ENCODE results near the gene LRRC8B.

The LRRC8B gene

DNA sequence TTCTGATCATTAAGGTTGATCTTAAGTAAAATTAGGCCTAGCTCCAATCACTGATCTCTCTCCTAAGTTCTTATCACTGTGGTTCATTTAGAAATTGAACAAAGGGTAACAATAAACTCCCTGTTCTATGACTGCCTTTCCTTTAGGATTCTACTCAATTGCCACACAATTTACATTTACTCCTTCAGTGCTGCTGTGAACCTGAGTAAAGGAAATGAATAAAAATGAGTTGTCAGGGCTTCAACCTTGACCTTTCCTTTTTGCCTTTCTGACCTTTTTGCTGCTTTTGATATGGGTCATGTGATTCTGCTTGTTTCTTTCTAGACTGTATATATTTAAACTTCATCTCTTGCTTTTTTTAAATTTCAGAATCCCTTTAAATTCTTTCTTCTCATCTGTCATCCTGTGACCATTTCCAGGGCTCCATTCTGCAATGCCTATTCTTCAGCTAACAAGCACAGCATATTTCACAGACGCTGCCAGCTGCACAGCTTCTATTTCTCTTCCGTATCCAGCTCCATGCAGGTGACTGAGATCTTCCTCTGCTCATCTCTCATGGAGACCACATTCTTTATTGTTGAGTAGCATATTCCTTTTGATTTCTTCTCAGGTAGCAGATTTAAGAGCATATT lies 3.2 kb downstream of the LRRC8B start:
- Histone ChIP-seq H3K36me3 (ENCODE audit: insufficient read depth, low read length) (no peaks in the 10 kb centered on the region), H3K9me3 (replicated peaks; ENCODE audit: low read length) (no peaks in the 10 kb centered on the region), H3K4me2 (ENCODE audit: low read length) (no peak overlapping the region), H3K9ac (ENCODE audit: low read depth, low read length) (no peak overlapping the region), H3K4me1 (ENCODE audit: control insufficient read depth, insufficient read depth, low read length) (peaks cover 7% of the 10 kb centered on the region), H3K4me3 (ENCODE audit: low read length) (no peak overlapping the region), H3K27me3 (ENCODE audit: control insufficient read depth, insufficient read depth, low read length) (no peaks in the 10 kb centered on the region)

DNA sequence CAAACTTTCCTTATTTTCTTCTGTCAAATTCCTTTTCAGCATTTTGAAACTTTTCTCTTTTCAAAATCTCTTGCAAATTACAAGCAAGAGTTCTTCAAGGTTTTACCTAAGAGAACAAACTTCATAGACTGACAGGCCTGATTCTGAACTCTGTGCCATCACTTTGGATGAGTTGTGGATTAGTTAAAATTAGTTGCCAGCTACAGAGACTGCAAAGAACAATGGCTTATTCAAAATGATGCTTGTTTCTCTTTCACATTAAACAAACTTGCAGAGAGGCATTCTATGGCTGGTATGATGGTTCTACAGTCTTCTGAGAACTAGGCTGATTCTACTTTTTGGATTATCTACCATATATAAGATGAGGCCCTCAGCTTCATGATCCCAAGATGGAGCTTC lies 3.8 kb downstream of the LRRC8B start:
- H3K4me3 ChIP-seq (ENCODE audit: low read length) = no peak overlapping the region
- H3K9ac ChIP-seq (ENCODE audit: low read depth, low read length) = no peak overlapping the region
- no peaks in the 10 kb centered on the region for H3K9me3 ChIP-seq (replicated peaks; ENCODE audit: low read length)
- no peak overlapping the region for H3K4me2 ChIP-seq (ENCODE audit: low read length)
- H3K36me3 ChIP-seq (ENCODE audit: insufficient read depth, low read length) = no peaks in the 10 kb centered on the region
- H3K27me3 ChIP-seq (ENCODE audit: control insufficient read depth, insufficient read depth, low read length) = no peaks in the 10 kb centered on the region
- peaks cover 7% of the 10 kb centered on the region for H3K4me1 ChIP-seq (ENCODE audit: control insufficient read depth, insufficient read depth, low read length)

DNA sequence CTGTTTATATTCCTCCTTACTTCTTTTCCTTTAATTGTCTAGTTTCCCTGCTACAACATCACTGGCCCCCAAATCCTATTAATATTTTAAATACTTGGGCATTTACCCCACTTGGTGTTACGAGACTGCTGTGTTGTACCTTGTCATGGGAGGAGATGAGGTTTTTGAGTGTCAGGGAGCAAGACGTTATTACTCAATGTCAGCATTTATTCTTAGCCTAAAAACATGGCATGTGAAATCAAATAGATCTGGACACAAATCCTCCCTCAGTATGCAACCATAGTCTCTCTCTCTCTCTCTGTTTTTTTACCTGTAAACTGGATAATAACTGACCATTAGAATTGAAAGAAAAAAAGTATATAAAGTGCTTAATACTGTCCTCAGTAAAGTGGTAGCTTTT lies 4.6 kb downstream of the LRRC8B start:
- peaks cover 1% of the 10 kb centered on the region for H3K4me1 ChIP-seq (ENCODE audit: control insufficient read depth, insufficient read depth, low read length)
- H3K4me2 ChIP-seq (ENCODE audit: low read length) = no peak overlapping the region
- H3K27me3 ChIP-seq (ENCODE audit: control insufficient read depth, insufficient read depth, low read length) = no peaks in the 10 kb centered on the region
- H3K36me3 ChIP-seq (ENCODE audit: insufficient read depth, low read length) = no peaks in the 10 kb centered on the region
- H3K9me3 ChIP-seq (replicated peaks; ENCODE audit: low read length) = no peaks in the 10 kb centered on the region
- no peak overlapping the region for H3K9ac ChIP-seq (ENCODE audit: low read depth, low read length)
- no peak overlapping the region for H3K4me3 ChIP-seq (ENCODE audit: low read length)

DNA sequence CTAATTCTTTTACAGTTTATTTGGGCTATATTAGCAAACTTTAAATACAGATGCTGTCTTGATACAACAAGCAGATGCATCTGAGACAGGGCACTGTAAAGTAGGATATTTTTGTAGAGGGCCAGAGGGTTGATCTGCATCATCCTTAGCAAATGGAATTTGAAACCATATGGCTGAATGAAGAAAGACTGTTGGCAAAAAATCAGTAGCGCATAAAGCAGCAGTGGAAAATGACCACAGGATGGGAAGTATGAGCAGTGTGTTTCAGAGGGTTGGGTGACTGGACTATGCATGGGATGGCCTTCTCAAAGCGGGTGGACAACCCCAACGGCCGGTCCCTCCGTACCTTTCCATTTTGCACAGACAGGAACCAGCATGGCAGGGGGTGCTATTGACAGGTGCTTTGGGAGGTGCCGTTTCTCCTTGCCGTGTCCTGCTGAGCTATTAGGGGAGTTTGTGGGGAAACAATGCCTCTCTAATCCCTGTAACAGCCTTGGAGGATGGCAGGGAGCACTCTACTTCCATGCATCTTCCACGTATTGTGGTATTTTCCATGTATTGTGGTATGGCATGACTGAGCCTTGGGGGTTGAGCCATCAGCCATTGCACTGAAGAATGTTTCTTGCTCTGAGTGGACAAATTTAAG lies 5.9 kb downstream of the LRRC8B start:
- Histone ChIP-seq H3K4me1 (ENCODE audit: control insufficient read depth, insufficient read depth, low read length) (no peaks in the 10 kb centered on the region), H3K4me2 (ENCODE audit: low read length) (no peak overlapping the region), H3K9me3 (replicated peaks; ENCODE audit: low read length) (no peaks in the 10 kb centered on the region), H3K9ac (ENCODE audit: low read depth, low read length) (no peak overlapping the region), H3K4me3 (ENCODE audit: low read length) (no peak overlapping the region), H3K27me3 (ENCODE audit: control insufficient read depth, insufficient read depth, low read length) (no peaks in the 10 kb centered on the region), H3K36me3 (ENCODE audit: insufficient read depth, low read length) (no peaks in the 10 kb centered on the region)

DNA sequence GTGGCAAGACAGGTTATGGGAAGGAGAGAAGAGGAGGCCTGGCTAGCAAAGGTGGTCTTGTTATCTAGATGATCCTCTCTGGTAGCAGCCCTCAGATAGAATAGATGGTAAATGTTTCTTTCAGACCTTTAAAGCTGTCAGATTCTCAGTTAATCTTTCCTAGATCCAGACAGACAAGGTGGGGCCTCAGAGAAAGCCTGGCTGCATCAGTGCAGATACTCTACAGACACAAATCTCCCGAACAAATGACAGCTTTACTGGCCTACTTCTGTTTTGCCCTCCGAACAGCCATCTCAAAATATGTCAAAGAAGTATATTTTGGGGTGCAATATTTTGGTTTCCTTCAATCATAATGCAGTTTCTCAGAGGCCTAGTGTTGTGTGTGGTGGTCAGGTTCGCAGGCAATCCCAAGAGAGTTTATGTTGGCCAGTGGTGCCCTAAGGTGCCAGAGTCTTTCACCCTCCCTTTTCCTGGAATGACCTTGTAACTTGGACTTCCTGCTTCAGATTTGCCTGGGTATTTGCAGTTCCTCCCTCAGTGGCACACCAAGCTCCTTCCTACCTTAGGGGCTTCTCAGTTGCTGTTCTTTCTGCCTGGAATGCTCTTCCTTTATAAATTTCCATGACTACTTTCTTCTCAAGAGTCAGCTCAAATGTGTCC lies 7.0 kb downstream of the LRRC8B start:
- Histone ChIP-seq H3K9me3 (replicated peaks; ENCODE audit: low read length) (no peaks in the 10 kb centered on the region), H3K9ac (ENCODE audit: low read depth, low read length) (no peak overlapping the region), H3K27me3 (ENCODE audit: control insufficient read depth, insufficient read depth, low read length) (no peaks in the 10 kb centered on the region), H3K4me1 (ENCODE audit: control insufficient read depth, insufficient read depth, low read length) (no peaks in the 10 kb centered on the region), H3K36me3 (ENCODE audit: insufficient read depth, low read length) (no peaks in the 10 kb centered on the region), H3K4me3 (ENCODE audit: low read length) (no peak overlapping the region), H3K4me2 (ENCODE audit: low read length) (no peak overlapping the region)

DNA sequence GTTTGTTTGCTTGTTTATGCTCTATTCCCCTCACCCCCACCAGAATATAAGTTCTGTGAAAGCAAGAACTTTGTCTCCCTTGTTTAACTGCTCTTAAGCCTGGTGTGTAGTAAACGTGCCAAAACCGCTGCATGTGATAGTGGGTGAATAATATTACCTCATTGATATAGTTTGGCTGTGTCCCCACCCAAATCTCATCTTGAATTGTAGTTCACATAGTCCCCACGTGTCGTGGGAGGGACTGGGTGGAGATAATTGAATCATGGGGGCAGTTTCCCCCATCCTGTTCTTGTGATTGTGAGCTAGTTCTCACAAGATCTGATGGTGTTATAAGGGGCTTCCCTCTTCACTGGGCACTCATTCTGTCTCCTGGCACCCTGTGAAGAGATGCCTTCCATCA lies 7.6 kb downstream of the LRRC8B start:
- no peak overlapping the region for H3K4me2 ChIP-seq (ENCODE audit: low read length)
- no peaks in the 10 kb centered on the region for H3K27me3 ChIP-seq (ENCODE audit: control insufficient read depth, insufficient read depth, low read length)
- no peaks in the 10 kb centered on the region for H3K9me3 ChIP-seq (replicated peaks; ENCODE audit: low read length)
- no peak overlapping the region for H3K4me3 ChIP-seq (ENCODE audit: low read length)
- H3K4me1 ChIP-seq (ENCODE audit: control insufficient read depth, insufficient read depth, low read length) = no peaks in the 10 kb centered on the region
- H3K9ac ChIP-seq (ENCODE audit: low read depth, low read length) = no peak overlapping the region
- no peaks in the 10 kb centered on the region for H3K36me3 ChIP-seq (ENCODE audit: insufficient read depth, low read length)

DNA sequence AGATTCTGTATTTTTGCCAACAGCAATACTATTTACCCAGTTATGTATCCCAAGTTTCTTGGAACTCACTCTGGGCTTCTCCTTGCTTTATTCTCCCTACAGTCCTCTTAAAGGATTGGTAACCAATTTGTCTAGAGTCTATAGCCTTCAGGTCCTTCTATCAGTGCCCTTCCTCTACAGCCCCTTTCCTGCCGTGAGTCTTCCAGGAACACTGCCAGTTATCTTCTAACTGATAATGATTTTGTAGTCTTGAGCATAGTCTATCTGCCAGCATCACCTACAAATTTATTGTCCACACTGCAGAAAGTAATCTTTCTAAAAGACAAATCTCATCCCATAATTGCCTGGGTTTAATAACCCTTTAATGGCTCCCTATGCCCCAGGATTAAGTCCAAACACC lies 8.2 kb downstream of the LRRC8B start:
- H3K9ac ChIP-seq (ENCODE audit: low read depth, low read length) = no peak overlapping the region

DNA sequence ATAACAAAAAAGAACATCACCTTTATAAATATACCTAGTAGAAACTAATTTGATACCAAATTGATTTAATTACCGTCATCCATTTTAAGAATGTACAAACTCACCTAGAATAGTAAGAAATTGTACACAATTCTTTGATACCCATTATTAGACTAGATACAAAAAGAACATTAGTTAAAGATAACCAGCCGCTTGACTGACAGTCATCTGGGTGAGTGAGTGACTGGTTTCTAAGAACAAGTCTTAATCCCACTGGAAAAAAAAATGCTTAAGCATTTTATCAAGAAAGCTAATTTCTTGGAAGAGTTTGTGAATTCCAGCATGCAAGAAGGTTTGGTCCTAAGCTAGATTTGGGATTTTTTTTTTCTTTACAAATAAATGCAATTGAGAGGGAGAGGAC lies 10.9 kb downstream of the LRRC8B start:
- Histone ChIP-seq H3K4me1 (ENCODE audit: control insufficient read depth, insufficient read depth, low read length) (no peaks in the 10 kb centered on the region), H3K9me3 (replicated peaks; ENCODE audit: low read length) (no peaks in the 10 kb centered on the region), H3K9ac (ENCODE audit: low read depth, low read length) (no peak overlapping the region), H3K4me3 (ENCODE audit: low read length) (no peak overlapping the region), H3K4me2 (ENCODE audit: low read length) (no peak overlapping the region), H3K36me3 (ENCODE audit: insufficient read depth, low read length) (no peaks in the 10 kb centered on the region), H3K27me3 (ENCODE audit: control insufficient read depth, insufficient read depth, low read length) (no peaks in the 10 kb centered on the region)

More for the DNA sequence above, 8.2 kb downstream of the LRRC8B start:
- Histone ChIP-seq H3K36me3 (ENCODE audit: insufficient read depth, low read length) (no peaks in the 10 kb centered on the region), H3K4me3 (ENCODE audit: low read length) (no peak overlapping the region), H3K4me1 (ENCODE audit: control insufficient read depth, insufficient read depth, low read length) (no peaks in the 10 kb centered on the region), H3K4me2 (ENCODE audit: low read length) (no peak overlapping the region), H3K9me3 (replicated peaks; ENCODE audit: low read length) (no peaks in the 10 kb centered on the region), H3K27me3 (ENCODE audit: control insufficient read depth, insufficient read depth, low read length) (no peaks in the 10 kb centered on the region)

DNA sequence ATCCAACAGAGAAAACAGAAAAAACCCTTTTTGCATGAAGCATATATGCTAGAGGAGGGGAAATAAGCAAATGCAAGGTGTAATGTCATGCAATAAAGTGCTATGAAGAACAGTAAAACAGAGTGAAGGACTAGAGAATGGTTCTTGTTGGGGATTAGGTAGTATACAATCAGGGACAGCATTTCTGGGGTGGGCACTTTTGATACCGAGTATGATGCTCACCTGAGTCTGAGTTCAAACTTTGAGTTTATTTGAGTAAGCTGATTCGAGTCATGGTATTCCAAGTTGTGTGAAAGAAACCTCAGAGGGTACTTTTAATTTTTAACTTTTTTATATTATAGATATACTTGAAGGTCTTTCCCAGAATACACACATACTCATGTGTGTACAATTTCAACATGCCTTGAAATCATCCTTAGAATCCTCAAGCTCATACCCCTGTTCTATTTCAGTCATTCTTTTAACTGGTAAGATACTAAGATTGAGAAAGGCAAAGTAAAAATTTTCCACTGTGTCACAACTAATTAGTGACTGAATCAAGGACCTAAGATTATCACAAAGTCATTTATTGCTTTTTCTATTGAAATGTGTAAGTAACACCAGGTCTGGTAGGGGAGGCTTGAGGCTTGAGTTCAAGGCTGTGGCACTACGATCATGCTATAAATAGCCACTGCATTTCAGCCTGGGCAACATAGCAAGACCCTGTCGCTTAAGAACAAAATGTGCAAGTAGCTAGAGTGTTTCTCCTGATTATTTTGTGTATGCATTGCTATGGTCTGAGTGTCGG lies 12.1 kb downstream of the LRRC8B start:
- H3K4me1 ChIP-seq (ENCODE audit: control insufficient read depth, insufficient read depth, low read length) = no peaks in the 10 kb centered on the region
- H3K36me3 ChIP-seq (ENCODE audit: insufficient read depth, low read length) = no peaks in the 10 kb centered on the region
- no peak overlapping the region for H3K9ac ChIP-seq (ENCODE audit: low read depth, low read length)
- no peaks in the 10 kb centered on the region for H3K9me3 ChIP-seq (replicated peaks; ENCODE audit: low read length)
- no peak overlapping the region for H3K4me3 ChIP-seq (ENCODE audit: low read length)
- H3K4me2 ChIP-seq (ENCODE audit: low read length) = no peak overlapping the region
- H3K27me3 ChIP-seq (ENCODE audit: control insufficient read depth, insufficient read depth, low read length) = no peaks in the 10 kb centered on the region

DNA sequence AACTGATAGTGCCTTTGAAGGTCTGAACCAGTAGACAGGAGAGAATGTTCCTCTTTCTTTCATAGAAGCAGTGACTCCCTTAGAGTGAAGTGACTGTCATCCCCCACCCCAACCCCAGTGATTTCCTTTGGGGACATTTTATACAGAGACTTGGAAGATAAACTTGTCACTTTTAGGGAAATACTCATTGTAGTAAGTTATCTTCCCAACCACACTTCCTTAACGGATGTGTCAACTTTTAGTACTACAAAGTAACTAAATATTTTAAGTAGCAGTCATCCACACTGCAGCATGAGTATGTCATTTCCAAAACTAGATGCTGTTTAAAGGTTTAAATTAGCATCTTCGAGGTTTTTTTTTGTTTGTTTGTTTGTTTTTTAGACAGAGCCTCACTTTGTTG lies 13.7 kb downstream of the LRRC8B start:
- Histone ChIP-seq H3K9ac (ENCODE audit: low read depth, low read length) (no peak overlapping the region), H3K9me3 (replicated peaks; ENCODE audit: low read length) (no peaks in the 10 kb centered on the region), H3K4me3 (ENCODE audit: low read length) (no peak overlapping the region)

DNA sequence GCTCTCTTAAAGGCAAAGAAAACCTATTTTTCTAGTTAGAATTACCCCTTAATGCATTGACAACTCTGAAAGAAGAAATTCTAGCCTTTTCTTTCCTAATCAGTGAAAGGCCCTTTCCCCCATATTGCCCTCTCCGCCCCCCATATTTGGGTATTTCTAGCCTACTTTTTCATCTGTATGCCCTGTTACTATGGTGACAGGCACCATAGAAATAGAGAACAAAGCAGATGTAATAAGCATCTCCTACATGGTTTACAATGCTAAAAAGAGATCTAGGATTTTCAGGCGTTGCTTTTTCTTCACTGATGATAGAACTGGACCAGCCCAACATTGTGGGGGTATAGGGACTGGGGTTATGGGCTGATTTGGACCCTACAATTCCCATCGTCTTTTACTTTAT lies 14.5 kb downstream of the LRRC8B start:
- Histone ChIP-seq H3K36me3 (ENCODE audit: insufficient read depth, low read length) (no peaks in the 10 kb centered on the region), H3K9ac (ENCODE audit: low read depth, low read length) (no peak overlapping the region), H3K27me3 (ENCODE audit: control insufficient read depth, insufficient read depth, low read length) (no peaks in the 10 kb centered on the region), H3K9me3 (replicated peaks; ENCODE audit: low read length) (no peaks in the 10 kb centered on the region), H3K4me2 (ENCODE audit: low read length) (no peak overlapping the region), H3K4me3 (ENCODE audit: low read length) (no peak overlapping the region), H3K4me1 (ENCODE audit: control insufficient read depth, insufficient read depth, low read length) (no peaks in the 10 kb centered on the region)

More for the DNA sequence above, 13.7 kb downstream of the LRRC8B start:
- Histone ChIP-seq H3K36me3 (ENCODE audit: insufficient read depth, low read length) (no peaks in the 10 kb centered on the region), H3K27me3 (ENCODE audit: control insufficient read depth, insufficient read depth, low read length) (no peaks in the 10 kb centered on the region), H3K4me1 (ENCODE audit: control insufficient read depth, insufficient read depth, low read length) (no peaks in the 10 kb centered on the region), H3K4me2 (ENCODE audit: low read length) (no peak overlapping the region)

All from skeletal muscle satellite cell (primary cell).